ENCODE measurements around the gene ZNF593OS. TPM values are rescaled to one million over a fixed set of nuclear protein-coding genes. Genes with fewer than 3 reads are reported as not detected.

The ZNF593OS gene
- total and polyA plus RNA-seq, 2 donors (not counting 1 experiment from before 2014, with no cell fraction given): 0.09 TPM; not detected in 1

DNA sequence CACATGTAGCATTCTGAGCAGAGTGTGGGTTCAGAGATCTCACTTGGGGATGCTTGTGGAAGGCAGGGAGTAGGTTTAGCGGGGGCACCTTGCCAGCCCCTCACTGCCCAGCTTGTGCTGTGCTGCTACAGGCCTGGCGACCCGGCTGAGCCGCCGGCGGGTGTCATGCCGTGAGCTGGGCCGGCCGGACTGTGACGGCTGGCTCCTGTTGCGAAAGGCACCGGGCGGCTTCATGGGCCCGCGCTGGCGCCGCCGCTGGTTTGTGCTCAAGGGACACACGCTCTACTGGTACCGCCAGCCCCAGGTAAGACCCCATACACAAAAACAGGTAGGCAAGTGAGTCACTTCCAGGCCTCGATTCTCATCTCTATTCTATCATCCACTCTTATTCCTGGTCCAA lies 13.3 kb upstream of the ZNF593OS start:
- no peak overlapping the region for H3K4me2 ChIP-seq (replicated peaks; ENCODE audit: low read depth, low read length, poor library complexity, severe bottlenecking)
- Mint-ChIP-seq H3K4me1 (no peaks in the 10 kb centered on the region), H3K9me3 (ENCODE audit: insufficient read depth) (no peaks in the 10 kb centered on the region), H3K27ac (no peak overlapping the region), H3K4me3 (no peak overlapping the region), H3K27me3 (no peaks in the 10 kb centered on the region)
- no peaks in the 10 kb centered on the region for H4K20me1 ChIP-seq (ENCODE audit: control insufficient read depth, insufficient read depth, low read length, poor library complexity, severe bottlenecking)
- H3K36me3 ChIP-seq (replicated peaks in 1 of 2; ENCODE audit: control extremely low read depth in 1 of 2, control insufficient read depth in 1 of 2, extremely low read depth in 1 of 2, insufficient read depth in 2 of 2, low read length in 1 of 2): no peaks in the 10 kb centered on the region
- ATAC-seq (ENCODE audit: low read depth) (no peak), DNase-seq (no peak)
- ChIA-PET CTCF (no interaction called here), POLR2A (no interaction called here)
- H3K79me2 ChIP-seq (ENCODE audit: control insufficient read depth, insufficient read depth, low read length): no peaks in the 10 kb centered on the region
- H3K9ac ChIP-seq (ENCODE audit: low read length): no peak overlapping the region
- no peaks in the 10 kb centered on the region for H3K4me1 ChIP-seq (ENCODE audit: control insufficient read depth in 2 of 2, insufficient read depth in 2 of 2, low read length in 2 of 2)
- no peak overlapping the region for H3K4me3 ChIP-seq (ENCODE audit: control extremely low read depth in 1 of 5, extremely low read depth in 1 of 5, insufficient read depth in 1 of 5, low read depth in 2 of 5, low read length in 4 of 5)
- H3K27me3 ChIP-seq (replicated peaks in 1 of 4; ENCODE audit: control extremely low read depth in 1 of 4, control insufficient read depth in 3 of 4, insufficient read depth in 4 of 4, low read length in 3 of 4): no peaks in the 10 kb centered on the region
- TF ChIP-seq, protein P1, sequence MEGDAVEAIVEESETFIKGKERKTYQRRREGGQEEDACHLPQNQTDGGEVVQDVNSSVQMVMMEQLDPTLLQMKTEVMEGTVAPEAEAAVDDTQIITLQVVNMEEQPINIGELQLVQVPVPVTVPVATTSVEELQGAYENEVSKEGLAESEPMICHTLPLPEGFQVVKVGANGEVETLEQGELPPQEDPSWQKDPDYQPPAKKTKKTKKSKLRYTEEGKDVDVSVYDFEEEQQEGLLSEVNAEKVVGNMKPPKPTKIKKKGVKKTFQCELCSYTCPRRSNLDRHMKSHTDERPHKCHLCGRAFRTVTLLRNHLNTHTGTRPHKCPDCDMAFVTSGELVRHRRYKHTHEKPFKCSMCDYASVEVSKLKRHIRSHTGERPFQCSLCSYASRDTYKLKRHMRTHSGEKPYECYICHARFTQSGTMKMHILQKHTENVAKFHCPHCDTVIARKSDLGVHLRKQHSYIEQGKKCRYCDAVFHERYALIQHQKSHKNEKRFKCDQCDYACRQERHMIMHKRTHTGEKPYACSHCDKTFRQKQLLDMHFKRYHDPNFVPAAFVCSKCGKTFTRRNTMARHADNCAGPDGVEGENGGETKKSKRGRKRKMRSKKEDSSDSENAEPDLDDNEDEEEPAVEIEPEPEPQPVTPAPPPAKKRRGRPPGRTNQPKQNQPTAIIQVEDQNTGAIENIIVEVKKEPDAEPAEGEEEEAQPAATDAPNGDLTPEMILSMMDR (IDR thresholded peaks at IDR 0.05): no peak
- no peak for TF ChIP-seq EZH2 (IDR thresholded peaks at IDR 0.05; ENCODE audit: borderline replicate concordance, insufficient read depth, low read depth, low read length, poor library complexity, severe bottlenecking)
- WGBS (ENCODE audit: insufficient coverage): 97% methylated on average over 17 of the region's 21 CpGs
- H3K27ac ChIP-seq (ENCODE audit: low read length in 2 of 2): no peak overlapping the region
- no peaks in the 10 kb centered on the region for H3K9me3 ChIP-seq (ENCODE audit: control extremely low read depth in 1 of 3, control insufficient read depth in 2 of 3, insufficient read depth in 1 of 3, low read length in 2 of 3)
- H2AFZ ChIP-seq (ENCODE audit: insufficient read depth, low read depth, low read length, poor library complexity, severe bottlenecking): no peak overlapping the region
- intact Hi-C loops (cut with micrococcal nuclease): no loop called here

DNA sequence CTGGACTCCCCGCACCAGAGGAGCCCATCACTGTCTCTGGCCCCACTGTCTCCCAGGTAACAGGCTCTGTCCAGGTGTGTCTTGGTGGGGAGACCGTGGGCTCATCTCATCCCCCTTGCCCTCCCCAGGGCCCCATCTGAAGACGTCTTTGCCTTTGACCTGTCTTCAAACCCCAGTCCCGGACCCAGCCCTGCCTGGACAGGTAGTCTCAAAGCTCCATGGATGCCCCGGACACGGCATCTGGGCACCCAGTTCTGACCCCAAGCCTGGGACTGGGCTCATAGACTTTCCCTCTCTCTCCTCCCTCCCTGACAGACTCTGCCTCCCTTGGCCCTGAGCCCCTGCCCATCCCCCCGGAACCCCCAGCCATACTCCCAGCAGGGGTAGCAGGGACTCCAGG lies 12.5 kb upstream of the ZNF593OS start:
- H3K4me1 ChIP-seq (ENCODE audit: control insufficient read depth in 2 of 2, insufficient read depth in 2 of 2, low read length in 2 of 2): no peaks in the 10 kb centered on the region
- Mint-ChIP-seq H3K9me3 (ENCODE audit: insufficient read depth) (no peaks in the 10 kb centered on the region), H3K27ac (no peak overlapping the region), H3K27me3 (no peaks in the 10 kb centered on the region), H3K4me3 (no peak overlapping the region), H3K4me1 (no peaks in the 10 kb centered on the region)
- H3K9ac ChIP-seq (ENCODE audit: low read length): no peak overlapping the region
- 82% methylated on average over 6 of the region's 7 CpGs for WGBS (ENCODE audit: insufficient coverage)
- H3K4me3 ChIP-seq (ENCODE audit: control extremely low read depth in 1 of 5, extremely low read depth in 1 of 5, insufficient read depth in 1 of 5, low read depth in 2 of 5, low read length in 4 of 5): no peak overlapping the region
- TF ChIP-seq EZH2 (IDR thresholded peaks at IDR 0.05; ENCODE audit: borderline replicate concordance, insufficient read depth, low read depth, low read length, poor library complexity, severe bottlenecking): no peak
- TF ChIP-seq, protein P1 (IDR thresholded peaks at IDR 0.05): no peak
- no peak overlapping the region for H3K27ac ChIP-seq (ENCODE audit: low read length in 2 of 2)
- CTCF ChIA-PET: interaction anchor here (2.2 kb wide), 1 partner anchor 14 kb away, joined by 9 read pairs; the partner anchor contains the start of gene ZNF593
- intact Hi-C loops (cut with micrococcal nuclease): no loop called here
- no peaks in the 10 kb centered on the region for H3K27me3 ChIP-seq (replicated peaks in 1 of 4; ENCODE audit: control extremely low read depth in 1 of 4, control insufficient read depth in 3 of 4, insufficient read depth in 4 of 4, low read length in 3 of 4)
- POLR2A ChIA-PET: no interaction called here
- H3K4me2 ChIP-seq (replicated peaks; ENCODE audit: low read depth, low read length, poor library complexity, severe bottlenecking): no peak overlapping the region
- no peak overlapping the region for H2AFZ ChIP-seq (ENCODE audit: insufficient read depth, low read depth, low read length, poor library complexity, severe bottlenecking)
- DNase-seq (no peak), ATAC-seq (ENCODE audit: low read depth) (no peak)
- no peaks in the 10 kb centered on the region for H3K9me3 ChIP-seq (ENCODE audit: control extremely low read depth in 1 of 3, control insufficient read depth in 2 of 3, insufficient read depth in 1 of 3, low read length in 2 of 3)
- H4K20me1 ChIP-seq (ENCODE audit: control insufficient read depth, insufficient read depth, low read length, poor library complexity, severe bottlenecking): no peaks in the 10 kb centered on the region
- H3K36me3 ChIP-seq (replicated peaks in 1 of 2; ENCODE audit: control extremely low read depth in 1 of 2, control insufficient read depth in 1 of 2, extremely low read depth in 1 of 2, insufficient read depth in 2 of 2, low read length in 1 of 2): no peaks in the 10 kb centered on the region
- no peaks in the 10 kb centered on the region for H3K79me2 ChIP-seq (ENCODE audit: control insufficient read depth, insufficient read depth, low read length)
